Duodenal mucosa (tissue), 2 donors: ENCODE data around the gene CEP63.

Source experiments
- H3K27ac ChIP-seq: one replicate; pipeline ENCODE4 v1.7.0; 2013; ENCODE audit warnings: low read depth, low read length
- H3K27me3 ChIP-seq, 2 donors: one replicate each; pipeline ENCODE4 v1.7.0; 2013; ENCODE audit warnings: low read length in 2 of 2, control low read depth in 1 of 2; ENCODE audit not compliant: insufficient read depth in 2 of 2, control insufficient read depth in 1 of 2
- H3K36me3 ChIP-seq, 2 donors: one replicate each; pipeline ENCODE4 v1.7.0; 2013; ENCODE audit warnings: low read length in 2 of 2, control low read depth in 1 of 2; ENCODE audit not compliant: insufficient read depth in 2 of 2, control insufficient read depth in 1 of 2
- H3K4me1 ChIP-seq, 2 donors: one replicate each; pipeline ENCODE4 v1.7.0; 2013; ENCODE audit warnings: low read length in 2 of 2, control low read depth in 1 of 2; ENCODE audit not compliant: insufficient read depth in 2 of 2, control insufficient read depth in 1 of 2
- H3K4me3 ChIP-seq, 2 donors: one replicate each; pipeline ENCODE4 v1.7.0; 2013; ENCODE audit warnings: low read length in 2 of 2, low read depth in 1 of 2
- H3K9ac ChIP-seq, 2 donors: one replicate each; pipeline ENCODE4 v1.7.0; 2013; ENCODE audit warnings: low read length in 2 of 2, low read depth in 1 of 2
- H3K9me3 ChIP-seq, 2 donors: one replicate each; pipeline ENCODE4 v1.7.0; 2013; ENCODE audit warnings: low read length in 2 of 2, control low read depth in 1 of 2; ENCODE audit not compliant: control insufficient read depth in 1 of 2

Gene CEP63

DNA sequence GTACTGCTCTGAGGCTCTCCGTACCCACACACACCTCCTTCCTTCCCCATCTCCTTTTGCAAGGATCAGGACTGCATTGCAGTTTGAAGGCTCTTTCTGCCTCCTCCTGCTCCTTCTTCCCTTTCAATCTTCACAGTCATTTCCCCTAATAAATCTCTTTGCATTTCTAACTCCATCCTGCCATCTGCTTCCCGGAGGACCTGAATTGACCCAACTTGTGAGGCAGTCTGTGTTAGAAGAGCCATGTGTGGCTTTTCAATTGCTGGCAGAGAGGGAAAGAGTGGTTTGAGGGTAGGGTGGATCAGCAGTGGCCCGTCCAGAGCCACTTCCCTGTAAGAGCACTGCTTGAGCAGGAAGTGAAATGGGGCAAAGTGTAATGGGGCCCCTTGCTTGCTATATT lies 35.9 kb upstream of the CEP63 start:
- no peak overlapping the region for H3K27ac ChIP-seq
- H3K4me3 ChIP-seq = no peak overlapping the region
- H3K36me3 ChIP-seq = no peaks in the 10 kb centered on the region
- peaks cover 0 to 5% of the 10 kb centered on the region in 2 donors for H3K4me1 ChIP-seq
- no peak overlapping the region for H3K9ac ChIP-seq
- no peaks in the 10 kb centered on the region for H3K27me3 ChIP-seq
- H3K9me3 ChIP-seq = peaks cover 5 to 7% of the 10 kb centered on the region in 2 donors

DNA sequence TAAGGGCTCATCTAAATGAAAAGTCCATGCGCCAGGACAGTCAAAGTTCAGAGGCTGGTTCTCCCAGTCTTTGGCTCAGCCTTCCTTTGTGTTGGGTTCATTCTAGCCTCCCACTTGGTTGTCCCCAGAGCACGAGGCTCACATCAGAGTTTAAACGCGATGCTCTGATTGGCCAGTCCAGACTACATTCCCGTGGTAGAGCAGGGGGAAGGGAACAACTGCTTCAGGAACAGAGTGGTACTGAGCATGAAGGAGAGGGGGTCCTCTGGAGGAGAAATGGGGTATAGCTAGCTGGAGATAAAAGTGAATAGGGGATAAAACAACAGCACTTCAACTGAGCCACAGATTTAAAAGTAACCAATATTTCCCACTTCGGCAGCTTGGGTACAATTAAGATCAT lies 32.2 kb upstream of the CEP63 start:
- H3K4me3 ChIP-seq = no peak overlapping the region

DNA sequence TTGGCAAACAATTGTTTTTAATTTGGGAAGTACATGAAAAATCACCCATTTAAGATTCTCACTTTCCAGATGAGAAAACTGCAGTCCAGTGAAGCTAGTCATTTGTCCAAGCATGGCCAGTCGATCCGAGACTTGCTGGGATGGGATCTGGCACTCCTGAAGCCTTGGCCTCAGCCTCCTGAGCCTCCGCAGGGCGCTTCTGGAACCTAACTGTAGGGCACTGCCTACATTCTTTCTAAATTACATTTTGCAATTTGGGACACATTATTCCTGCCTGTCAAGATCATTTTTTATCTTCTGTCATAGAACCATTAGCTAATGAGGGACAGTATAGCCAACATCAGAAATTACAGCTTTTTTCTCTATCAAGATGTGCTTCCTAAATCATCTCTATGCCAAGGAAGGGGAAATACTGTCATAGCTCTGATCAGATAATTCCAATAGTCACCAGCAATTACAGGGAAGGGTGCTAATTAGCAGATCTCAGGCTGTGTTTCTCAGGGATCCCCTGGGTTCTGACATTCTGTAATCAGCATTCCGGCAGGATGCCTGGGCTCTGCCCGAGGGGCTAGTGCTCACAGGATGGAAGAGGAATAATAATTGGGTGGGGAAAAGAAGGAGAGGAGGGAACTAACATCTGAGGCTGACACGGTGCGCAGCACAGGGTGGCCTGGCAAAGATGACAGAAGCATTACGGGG lies 28.3 kb upstream of the CEP63 start:
- H3K4me1 ChIP-seq = peaks cover 0 to 7% of the 10 kb centered on the region in 2 donors
- H3K4me3 ChIP-seq = no peak overlapping the region
- H3K9ac ChIP-seq = no peak overlapping the region
- H3K27me3 ChIP-seq = no peaks in the 10 kb centered on the region
- H3K36me3 ChIP-seq = no peaks in the 10 kb centered on the region
- no peak overlapping the region for H3K27ac ChIP-seq
- H3K9me3 ChIP-seq = no peaks in the 10 kb centered on the region

More for the DNA sequence above, 32.2 kb upstream of the CEP63 start:
- no peaks in the 10 kb centered on the region for H3K9me3 ChIP-seq
- no peak overlapping the region for H3K9ac ChIP-seq
- no peaks in the 10 kb centered on the region for H3K36me3 ChIP-seq
- H3K27ac ChIP-seq = no peak overlapping the region
- H3K27me3 ChIP-seq = no peaks in the 10 kb centered on the region
- H3K4me1 ChIP-seq = peaks cover 0 to 12% of the 10 kb centered on the region in 2 donors

DNA sequence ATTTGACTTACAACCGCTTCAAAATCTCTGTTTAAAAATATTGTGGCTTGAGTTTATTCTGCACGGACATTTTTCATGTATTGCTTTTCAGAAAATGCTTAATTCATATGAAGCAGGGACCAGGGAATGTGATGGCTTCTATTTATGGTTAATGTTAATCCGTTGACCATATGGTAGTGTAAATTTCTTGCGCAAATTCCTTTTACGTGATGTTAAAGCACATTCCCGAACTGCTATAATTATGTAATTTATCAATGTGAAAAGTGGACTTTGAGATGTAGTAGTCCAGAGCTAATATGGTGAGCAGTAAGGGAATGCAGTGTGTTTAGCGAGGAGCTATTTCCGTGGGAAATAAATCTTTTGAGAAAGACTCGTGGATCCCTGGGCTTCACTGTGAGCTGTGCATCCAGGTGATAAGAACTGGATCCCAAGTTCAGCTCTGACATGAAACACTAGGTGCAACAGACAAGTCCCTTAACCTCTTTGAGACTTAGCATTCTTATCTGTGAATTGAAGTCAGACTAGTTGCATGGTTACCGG lies 27.4 kb upstream of the CEP63 start:
- peak overlapping the region in 1 of 2 donors; percentile 34 for H3K4me3 ChIP-seq
- no peak overlapping the region for H3K27ac ChIP-seq
- no peaks in the 10 kb centered on the region for H3K36me3 ChIP-seq
- H3K27me3 ChIP-seq = no peaks in the 10 kb centered on the region
- H3K4me1 ChIP-seq = peaks cover 0 to 7% of the 10 kb centered on the region in 2 donors
- no peaks in the 10 kb centered on the region for H3K9me3 ChIP-seq
- no peak overlapping the region for H3K9ac ChIP-seq

DNA sequence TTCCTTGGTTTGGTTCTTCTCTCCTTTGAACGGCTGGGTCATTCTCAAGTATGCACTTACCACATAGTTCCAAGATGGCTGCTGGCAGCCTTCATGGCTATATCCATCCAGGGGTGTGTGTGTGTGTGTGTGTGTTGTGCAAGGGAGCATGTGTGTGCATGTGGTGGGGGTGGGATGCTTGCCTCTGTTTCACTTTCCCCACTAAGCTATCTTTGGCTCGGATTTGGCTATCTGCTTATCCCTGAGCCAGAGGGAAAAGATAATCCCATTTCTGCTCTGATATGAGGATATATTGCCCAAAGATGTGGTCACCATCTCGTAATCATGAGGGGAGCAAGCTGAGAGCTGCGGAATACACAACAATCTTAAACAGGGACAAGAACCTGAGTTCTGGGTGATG lies 26.3 kb upstream of the CEP63 start:
- Histone ChIP-seq H3K36me3 (no peaks in the 10 kb centered on the region), H3K4me1 (peaks cover 0 to 9% of the 10 kb centered on the region in 2 donors), H3K9me3 (no peaks in the 10 kb centered on the region)

DNA sequence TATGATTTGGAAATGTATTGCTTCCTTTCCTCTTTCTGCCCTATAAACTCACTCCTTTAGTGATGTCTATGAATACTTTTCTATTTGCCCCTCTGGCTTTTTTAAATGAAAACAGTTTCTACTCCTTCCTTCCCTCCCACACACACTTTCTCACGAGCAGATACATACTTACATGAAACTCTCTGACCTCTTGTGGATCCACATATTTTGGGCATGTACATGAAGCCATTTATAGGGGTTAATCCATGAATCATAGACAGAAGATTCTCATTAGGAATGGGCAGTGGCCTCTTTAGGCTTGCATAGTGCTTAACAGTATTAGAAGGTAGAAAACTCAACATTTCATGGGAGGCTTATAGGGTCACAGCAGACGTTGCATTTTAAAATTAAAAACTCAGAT lies 24.9 kb upstream of the CEP63 start:
- Histone ChIP-seq H3K4me1 (peaks cover 4 to 13% of the 10 kb centered on the region in 2 donors), H3K9me3 (no peaks in the 10 kb centered on the region), H3K27ac (no peak overlapping the region), H3K9ac (no peak overlapping the region), H3K36me3 (no peaks in the 10 kb centered on the region), H3K4me3 (no peak overlapping the region), H3K27me3 (no peaks in the 10 kb centered on the region)

More for the DNA sequence above, 26.3 kb upstream of the CEP63 start:
- Histone ChIP-seq H3K4me3 (no peak overlapping the region), H3K27me3 (no peaks in the 10 kb centered on the region), H3K27ac (no peak overlapping the region), H3K9ac (no peak overlapping the region)

DNA sequence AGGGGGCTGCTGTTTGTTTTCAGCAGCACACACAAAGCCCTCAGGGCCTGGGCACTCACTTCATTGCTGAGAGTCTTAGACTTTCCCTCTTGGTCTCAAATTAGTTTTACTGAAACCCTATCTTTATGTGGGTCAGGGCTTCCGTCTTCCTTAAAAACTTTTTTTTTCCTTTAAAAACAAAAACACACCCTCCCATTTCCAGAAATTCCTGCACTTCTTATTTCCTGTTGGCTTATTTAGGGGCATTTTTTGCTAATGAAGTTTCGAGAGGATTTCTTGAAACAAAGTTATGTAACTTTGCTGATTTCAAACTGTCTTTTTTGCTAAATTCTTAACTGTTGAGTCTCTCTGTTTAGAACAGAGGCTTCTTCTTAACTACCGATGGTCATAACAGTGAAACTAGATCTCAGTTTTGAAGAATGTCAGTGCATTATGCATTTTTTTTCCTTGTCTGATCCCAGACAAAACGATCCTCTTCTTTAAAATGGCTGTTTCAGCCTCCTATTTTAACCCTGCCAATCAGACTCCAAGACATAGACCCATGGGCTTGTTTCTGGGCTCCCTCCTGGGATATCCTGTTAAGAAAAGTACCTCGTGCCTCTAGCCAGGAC lies 23.4 kb upstream of the CEP63 start:
- Histone ChIP-seq H3K36me3 (no peaks in the 10 kb centered on the region), H3K27ac (peak overlapping the region; percentile 11), H3K4me1 (peaks cover 4 to 13% of the 10 kb centered on the region in 2 donors), H3K27me3 (no peaks in the 10 kb centered on the region), H3K9ac (no peak overlapping the region), H3K9me3 (no peaks in the 10 kb centered on the region), H3K4me3 (no peak overlapping the region)

DNA sequence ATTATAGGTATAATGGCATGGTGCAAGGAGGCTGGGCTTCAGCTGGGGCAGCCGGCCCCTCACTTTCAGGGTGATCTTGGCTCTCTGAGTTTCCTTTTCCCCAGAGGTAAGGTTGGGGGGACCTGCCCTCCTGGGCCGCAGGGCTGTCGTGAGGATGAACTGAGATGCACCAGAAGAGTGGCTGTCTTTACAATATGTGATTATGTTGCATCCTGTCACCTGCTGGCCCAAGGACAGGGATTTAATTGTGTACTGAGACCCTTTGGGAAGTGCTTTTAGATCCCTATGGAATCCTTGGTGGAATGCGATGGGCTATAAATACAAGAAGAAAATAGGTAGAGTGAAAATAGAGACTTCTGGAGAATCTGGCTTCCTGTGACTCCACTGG lies 22.2 kb upstream of the CEP63 start:
- peaks cover 4 to 5% of the 10 kb centered on the region in 2 donors for H3K4me1 ChIP-seq
- no peaks in the 10 kb centered on the region for H3K27me3 ChIP-seq

DNA sequence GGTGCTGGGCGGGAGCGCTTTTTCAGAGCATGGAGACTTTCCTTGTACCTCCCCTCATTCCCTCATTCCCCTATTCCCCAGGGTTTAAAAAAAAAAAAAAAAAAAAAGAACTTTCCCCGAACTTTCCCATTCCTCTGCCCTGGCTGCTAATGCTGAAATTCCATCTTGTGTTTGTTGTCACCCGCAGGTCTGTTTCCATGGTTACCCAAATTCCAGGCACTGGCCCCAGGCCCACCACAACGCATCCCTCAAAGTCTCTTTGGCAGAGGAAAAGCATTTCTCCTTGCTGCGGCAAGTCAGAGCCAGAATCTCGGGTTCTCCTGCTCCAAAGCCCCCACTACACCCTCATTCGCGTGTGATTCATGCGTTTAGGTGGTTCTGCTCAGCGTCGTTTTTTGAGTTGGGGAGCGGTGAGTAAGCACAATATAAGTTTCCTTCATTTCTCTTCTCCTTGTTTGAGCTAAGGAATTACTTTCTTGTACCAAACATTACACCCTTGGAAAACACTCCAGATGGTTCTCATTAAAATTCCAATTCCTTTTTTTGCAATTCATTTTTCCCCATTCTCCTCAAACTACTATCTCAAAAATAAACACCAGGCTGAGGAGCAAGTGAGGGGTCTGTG lies 21.7 kb upstream of the CEP63 start:
- Histone ChIP-seq H3K4me3 (no peak overlapping the region), H3K4me1 (peaks cover 4 to 5% of the 10 kb centered on the region in 2 donors), H3K9ac (no peak overlapping the region), H3K9me3 (no peaks in the 10 kb centered on the region), H3K27ac (no peak overlapping the region), H3K27me3 (no peaks in the 10 kb centered on the region), H3K36me3 (no peaks in the 10 kb centered on the region)

More for the DNA sequence above, 22.2 kb upstream of the CEP63 start:
- Histone ChIP-seq H3K9ac (no peak overlapping the region), H3K27ac (peak overlapping the region; percentile 68), H3K9me3 (no peaks in the 10 kb centered on the region), H3K36me3 (no peaks in the 10 kb centered on the region), H3K4me3 (no peak overlapping the region)

DNA sequence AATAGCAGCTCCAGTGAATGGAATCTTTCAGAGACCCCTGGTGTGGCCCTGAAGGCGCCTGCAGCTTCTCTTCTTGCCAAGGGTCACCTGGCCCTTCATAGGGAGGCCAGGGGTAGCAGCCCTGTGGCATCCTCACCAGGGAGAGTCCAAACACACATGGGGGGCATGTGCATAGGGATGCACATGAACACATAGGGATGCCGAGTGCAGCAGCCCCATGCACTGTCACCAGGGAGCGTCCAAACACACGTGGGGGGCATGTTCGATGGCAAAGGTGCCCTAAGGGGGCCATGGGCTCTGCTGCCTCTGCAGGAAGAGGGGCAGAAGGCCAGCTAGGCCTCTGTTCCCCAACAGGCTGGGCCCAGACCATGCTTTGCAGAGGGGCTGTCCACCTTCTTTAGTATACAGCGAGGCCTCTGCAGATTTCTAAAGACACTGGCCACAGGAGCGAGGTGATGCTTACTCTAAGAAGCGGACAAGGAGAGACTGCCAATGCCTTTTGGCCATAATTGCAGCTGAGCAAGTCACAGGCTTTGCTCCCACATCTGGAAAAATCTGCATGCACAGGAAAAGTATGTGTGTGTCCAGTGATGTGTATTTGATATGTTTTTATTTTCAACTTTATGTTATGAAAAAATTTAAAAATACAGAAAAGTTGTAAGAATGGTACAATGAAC lies 21.0 kb upstream of the CEP63 start:
- Histone ChIP-seq H3K27ac (no peak overlapping the region), H3K4me1 (peaks cover 4 to 5% of the 10 kb centered on the region in 2 donors), H3K4me3 (no peak overlapping the region), H3K9me3 (no peaks in the 10 kb centered on the region), H3K36me3 (no peaks in the 10 kb centered on the region), H3K27me3 (no peaks in the 10 kb centered on the region), H3K9ac (no peak overlapping the region)
